H1 (cell line): ENCODE data around the gene KCND3. TPM values are rescaled to one million over a fixed set of nuclear protein-coding genes. Genes with fewer than 3 reads are reported as not detected.
A peak's percentile ranks its signal among the peaks of the same experiment; 100 is the strongest.

Experiments
- ASH2L ChIP-seq: fragments of 200-600, 300-600 bp; sonication (generic); IDR thresholded peaks from one replicate; pipeline ENCODE4 v1.7.1; 2017; ENCODE audit warnings: low read length
- ATF2 ChIP-seq: IDR thresholded peaks from 2 replicates; pipeline ENCODE4 v1.6.1; 2012; ENCODE audit warnings: low read length, inconsistent platforms
- BACH1 ChIP-seq: IDR thresholded peaks from 2 replicates; pipeline ENCODE4 v1.6.1; 2012; ENCODE audit warnings: low read length, improper control_type of control experiment
- CBX5 ChIP-seq: fragments of 300-800, 300-1000 bp; sonication (generic); IDR thresholded peaks from 2 replicates; pipeline ENCODE4 v1.7.1; 2016; ENCODE audit warnings: antibody characterized with exemption, low read length, low read depth
- CBX8 ChIP-seq: fragments of 300-800, 300-1000 bp; sonication (generic); IDR thresholded peaks from 2 replicates; pipeline ENCODE4 v1.7.1; 2016; ENCODE audit warnings: low read depth, low read length, borderline replicate concordance
- CEBPB ChIP-seq: IDR thresholded peaks from 2 replicates; pipeline ENCODE4 v1.6.1; 2012; ENCODE audit warnings: low read depth, low read length
- CHD1 ChIP-seq: IDR thresholded peaks from 2 replicates; pipeline ENCODE4 v1.6.1; 2012; ENCODE audit warnings: low read depth, low read length, improper control_type of control experiment
- FOSL1 ChIP-seq: IDR thresholded peaks from 2 replicates; pipeline ENCODE4 v1.6.1; 2011; ENCODE audit warnings: mild to moderate bottlenecking, low read depth, low read length, moderate library complexity; ENCODE audit not compliant: insufficient read depth
- GTF2F1 ChIP-seq: IDR thresholded peaks from 2 replicates; pipeline ENCODE4 v1.6.1; 2012; ENCODE audit warnings: low read depth, low read length, improper control_type of control experiment, borderline replicate concordance
- HDAC2 ChIP-seq, 2 experiments: fragments of 300-600 bp in 1 of 2; sonication (generic) in 1 of 2; IDR thresholded peaks; 2 replicates each; pipeline ENCODE4 v1.6.1; 2011 to 2012; ENCODE audit warnings: low read depth in 2 of 2, low read length in 2 of 2, mild to moderate bottlenecking in 2 of 2, moderate library complexity in 2 of 2, borderline replicate concordance in 1 of 2, inconsistent platforms in 1 of 2
- JUND ChIP-seq: IDR thresholded peaks from 2 replicates; pipeline ENCODE4 v1.6.1; 2011; ENCODE audit warnings: mild to moderate bottlenecking, improper control_type of control experiment, low read length
- KDM1A ChIP-seq: fragments of 200-600, 300-600 bp; sonication (generic); IDR thresholded peaks from 2 replicates; pipeline ENCODE4 v1.7.1; 2016; ENCODE audit warnings: mild to moderate bottlenecking, low read length, borderline replicate concordance
- NANOG ChIP-seq: IDR thresholded peaks from 2 replicates; pipeline ENCODE4 v1.6.1; 2011; ENCODE audit warnings: low read length, low read depth, mild to moderate bottlenecking, inconsistent platforms; ENCODE audit not compliant: insufficient read depth, poor library complexity, severe bottlenecking
- NRF1 ChIP-seq: IDR thresholded peaks from 2 replicates; pipeline ENCODE4 v1.6.1; 2011; ENCODE audit warnings: mild to moderate bottlenecking, low read depth, low read length, improper control_type of control experiment
- POU5F1 ChIP-seq: IDR thresholded peaks from 2 replicates; pipeline ENCODE4 v1.6.1; 2011; ENCODE audit warnings: low read depth, mild to moderate bottlenecking, low read length, moderate library complexity
- RFX5 ChIP-seq: IDR thresholded peaks from 2 replicates; pipeline ENCODE4 v1.6.1; 2011; ENCODE audit warnings: low read depth, low read length, improper control_type of control experiment, borderline replicate concordance
- RNF2 ChIP-seq: fragments of 200-900, 300-1000 bp; sonication (generic); IDR thresholded peaks from 2 replicates; pipeline ENCODE4 v1.7.1; 2016; ENCODE audit warnings: borderline replicate concordance, low read depth, mild to moderate bottlenecking, antibody characterized with exemption, low read length; ENCODE audit not compliant: poor library complexity, severe bottlenecking; ENCODE audit errors: missing control alignments
- SP4 ChIP-seq: IDR thresholded peaks from 2 replicates; pipeline ENCODE4 v1.6.1; 2012; ENCODE audit warnings: low read length, inconsistent platforms
- USF2 ChIP-seq: IDR thresholded peaks from 2 replicates; pipeline ENCODE4 v1.6.1; 2011; ENCODE audit warnings: low read length, improper control_type of control experiment
- YY1 ChIP-seq: IDR thresholded peaks from 2 replicates; pipeline ENCODE4 v1.6.1; 2011; ENCODE audit warnings: low read depth, mild to moderate bottlenecking, low read length
- polyA plus RNA-seq, 7 experiments: library from polyadenylated mRNA; depleted of rRNA in 3 of 7; stranded (reverse) in 5 of 7; unstranded in 2 of 7; fragments of >200 nt in 5 of 7; fragments of 200-250 nt in 2 of 7; gene quantifications; 1 replicate in 5 of 7; 2 replicates in 1 of 7; 4 replicates in 1 of 7; pipeline versions ENCODE4 v1.2.1 to v1.2.3, GENCODE V29; 2011 to 2013; ENCODE audit warnings: missing spikeins in 2 of 7, mixed read lengths in 2 of 7
- total RNA-seq: library from RNA; stranded (reverse); fragmentation: NEBNext Ultra II Directional; extraction: Animal tissue kit (Norgen Biotek cat#: 25700); gene quantifications from 2 replicates; pipeline ENCODE4 v1.2.1, GENCODE V29; 2021

Gene KCND3
- total and polyA plus RNA-seq, 2 of the 8 experiments (the other 6 are each of a cell fraction or from before 2014, with no cell fraction given), result 0.14 to 0.48 TPM

GRCh38 chr1:111739925-111740765 lies 249.3 kb downstream of the KCND3 start (continued):
- no peak for TF ChIP-seq CHD1
- peak; percentile 26; the same call in 1 of the 2 replicates for TF ChIP-seq KDM1A
- peak; percentile 55; the same call in 1 of the 2 replicates for TF ChIP-seq YY1
- no peak for TF ChIP-seq SP4
- TF ChIP-seq USF2, result no peak
- no peak for TF ChIP-seq RNF2
- TF ChIP-seq ATF2, result no peak
- TF ChIP-seq NANOG, result peak; percentile 31
- no peak for TF ChIP-seq HDAC2 (IDR thresholded peaks at IDR 0.05; ENCODE audit: borderline replicate concordance in 1 of 2, low read depth in 2 of 2, low read length in 2 of 2)
- TF ChIP-seq FOSL1, result no peak
- TF ChIP-seq GTF2F1, result no peak
- no peak for TF ChIP-seq JUND
- TF ChIP-seq CEBPB, result no peak
- no peak for TF ChIP-seq BACH1
- no peak for TF ChIP-seq NRF1
- no peak for TF ChIP-seq CBX5
- no peak for TF ChIP-seq RFX5
- TF ChIP-seq CBX8, result no peak
- TF ChIP-seq ASH2L, result no peak
- peak; percentile 77; the same call in 1 of the 2 replicates for TF ChIP-seq POU5F1
